HepG2 (cell line): ENCODE results near the gene RPTOR. TPM values are rescaled to one million over a fixed set of nuclear protein-coding genes. Genes with fewer than 3 reads are reported as not detected.

Experiments used
- ATAC-seq: fragments of 200-7000 bp; cut with Tn5 transposase; 3 replicates; pipeline ENCODE4 v1.9.1; 2020; ENCODE audit warnings: mild to moderate bottlenecking, moderate library complexity
- BruUV-seq: library from RNA; stranded (reverse); fragments of 400-500 nt; replicated peaks from 2 replicates; lab custom pipeline; 2021; lab: Mats Ljungman, UMichigan
- CTCF ChIA-PET: fragments of 300-600 bp; formaldehyde crosslinking; extraction: SDS; loops from one replicate; lab custom pipeline; 2021; ENCODE audit warnings: low total read pairs, inconsistent platforms, low intra/inter-chr PET ratio; lab: Yijun Ruan, JAX
- POLR2A ChIA-PET: fragments of 350-600 bp; sonication (Branson Sonifier 250); formaldehyde crosslinking; loops from one replicate; lab custom pipeline; 2020; ENCODE audit warnings: antibody characterized with exemption, inconsistent platforms; lab: Yijun Ruan, JAX
- DNase-seq: peaks from one replicate; pipeline ENCODE4 v3.0.0-alpha.2; 2015; ENCODE audit warnings: low spot score
- FAIRE-seq: peaks from 3 replicates; lab custom pipeline; 2011; peaks lifted over from hg19 to GRCh38; lab: Jason Lieb, UNC
- H2AFZ ChIP-seq: one replicate; pipeline ENCODE4 v1.6.1; 2011; ENCODE audit warnings: low read length, inconsistent platforms
- H3K27ac ChIP-seq: fragments of 300-600 bp; 3 replicates; pipeline ENCODE4 v1.8.0; 2011; ENCODE audit warnings: mixed run types, mild to moderate bottlenecking, mixed read lengths, low read length, inconsistent platforms; ENCODE audit not compliant: insufficient read depth; ENCODE audit errors: extremely low read length
- H3K27me3 ChIP-seq, 2 experiments: fragments of 200-600 bp in 1 of 2; 2 replicates in 1 of 2; 3 replicates in 1 of 2; pipeline versions ENCODE4 v1.6.0 to v1.8.0; 2011; ENCODE audit warnings: low read length in 2 of 2, mild to moderate bottlenecking in 2 of 2, moderate library complexity in 2 of 2, inconsistent platforms in 1 of 2; ENCODE audit not compliant: insufficient read depth in 2 of 2, control insufficient read depth in 1 of 2
- H3K36me3 ChIP-seq, 2 experiments: fragments of 200-600 bp in 1 of 2; replicated peaks in 1 of 2; 2 replicates in 1 of 2; 3 replicates in 1 of 2; pipeline versions ENCODE4 v1.5.1 to v1.8.0; 2011; ENCODE audit warnings: low read length in 2 of 2, inconsistent platforms in 1 of 2; ENCODE audit not compliant: insufficient read depth in 2 of 2, control insufficient read depth in 1 of 2
- H3K4me1 ChIP-seq: 2 replicates; pipeline ENCODE4 v1.5.1; 2012; ENCODE audit warnings: low read length, inconsistent platforms; ENCODE audit not compliant: insufficient read depth
- H3K4me2 ChIP-seq: 2 replicates; pipeline ENCODE4 v1.6.0; 2011; ENCODE audit warnings: low read depth, low read length, inconsistent platforms
- H3K4me3 ChIP-seq, 3 experiments: fragments of 200-600 bp in 1 of 3; sonication (generic), shearing (Covaris generic) in 1 of 3; replicated peaks in 1 of 3; 2 replicates each; pipeline ENCODE4 v1.5.1; 2011 to 2016; ENCODE audit warnings: low read length in 3 of 3, inconsistent platforms in 2 of 3, low read depth in 2 of 3, mild to moderate bottlenecking in 2 of 3, control low read depth in 1 of 3, mixed read lengths in 1 of 3; ENCODE audit not compliant: insufficient read depth in 1 of 3
- H3K79me2 ChIP-seq: one replicate; pipeline ENCODE4 v1.6.1; 2011; ENCODE audit warnings: low read length, inconsistent platforms; ENCODE audit not compliant: insufficient read depth
- H3K9ac ChIP-seq: 2 replicates; pipeline ENCODE4 v1.6.0; 2011; ENCODE audit warnings: mild to moderate bottlenecking, low read depth, low read length, inconsistent platforms; ENCODE audit not compliant: insufficient read depth
- H3K9me3 ChIP-seq: 2 replicates; pipeline ENCODE4 v1.5.1; 2012; ENCODE audit warnings: mild to moderate bottlenecking, low read length
- H4K20me1 ChIP-seq: 2 replicates; pipeline ENCODE4 v1.6.0; 2011; ENCODE audit warnings: inconsistent platforms, mild to moderate bottlenecking, low read length, moderate library complexity; ENCODE audit not compliant: insufficient read depth
- GATAD2A ChIP-seq: IDR thresholded peaks from 2 replicates; pipeline ENCODE4 v1.6.1; 2016
- GZF1 ChIP-seq: sonication (generic); formaldehyde crosslinking; IDR thresholded peaks from 2 replicates; pipeline ENCODE4 v1.5.1; 2020; ENCODE audit warnings: mild to moderate bottlenecking, missing genetic modification reagents
- HDAC2 ChIP-seq: sonication (generic); formaldehyde crosslinking; IDR thresholded peaks from 2 replicates; pipeline ENCODE4 v1.4.0; 2020; ENCODE audit warnings: missing genetic modification reagents
- NAIF1 ChIP-seq: sonication (generic); formaldehyde crosslinking; IDR thresholded peaks from 2 replicates; pipeline ENCODE4 v1.5.0; 2020; ENCODE audit warnings: mild to moderate bottlenecking, missing genetic modification reagents, borderline replicate concordance
- NFIC ChIP-seq: IDR thresholded peaks from 2 replicates; pipeline ENCODE4 v1.6.1; 2012; ENCODE audit warnings: mild to moderate bottlenecking, low read length, inconsistent platforms
- ONECUT2 ChIP-seq: sonication (generic); formaldehyde crosslinking; IDR thresholded peaks from 2 replicates; pipeline ENCODE4 v1.4.0; 2020; ENCODE audit warnings: missing genetic modification reagents
- PRMT3 ChIP-seq: sonication (generic); formaldehyde crosslinking; IDR thresholded peaks from 2 replicates; pipeline ENCODE4 v1.8.1; 2022; ENCODE audit warnings: low read depth, mild to moderate bottlenecking, moderate library complexity, missing genetic modification reagents, borderline replicate concordance
- SALL1 ChIP-seq: sonication (generic); formaldehyde crosslinking; IDR thresholded peaks from 2 replicates; pipeline ENCODE4 v1.8.0; 2022; ENCODE audit warnings: mild to moderate bottlenecking, missing genetic modification reagents
- ZFP41 ChIP-seq: sonication (generic); formaldehyde crosslinking; IDR thresholded peaks from 2 replicates; pipeline ENCODE4 v1.4.0; 2020; ENCODE audit warnings: mild to moderate bottlenecking, missing genetic modification reagents, borderline replicate concordance
- ZNF20 ChIP-seq: sonication (generic); formaldehyde crosslinking; IDR thresholded peaks from 2 replicates; pipeline ENCODE4 v1.4.0; 2020; ENCODE audit warnings: mild to moderate bottlenecking, moderate library complexity, missing genetic modification reagents
- ZNF878 ChIP-seq: sonication (generic); formaldehyde crosslinking; IDR thresholded peaks from 2 replicates; pipeline ENCODE4 v1.8.1; 2023; ENCODE audit warnings: mild to moderate bottlenecking, missing genetic modification reagents, moderate library complexity
- WGBS: methylation state at CpG from one replicate; pipeline ENCODE4 v1.1.6; 2017; ENCODE audit warnings: low lambda C conversion rate; 5-methylcytosine and 5-hydroxymethylcytosine counted together
- in situ Hi-C: cut with HindIII; loops from 2 replicates; pipeline ENCODE4 v1.10.0; 2017; ENCODE audit warnings: low pct_unique_long_range_greater_than_20kb; ENCODE audit not compliant: extremely low pct_ligation_motif_present
- intact Hi-C: fragments of 100-400 bp; cut with micrococcal nuclease; formaldehyde crosslinking; loops from one replicate; pipeline ENCODE4 v1.10.0; 2022; ENCODE audit not compliant: unreplicated experiment
- polyA plus RNA-seq, 8 experiments: library from polyadenylated mRNA; depleted of rRNA in 3 of 8; stranded (reverse) in 7 of 8; unstranded in 1 of 8; fragments of >200 nt; fragmentation: Illumina TruSeq in 4 of 8; extraction: Trizol in 4 of 8; gene quantifications; 2 replicates each; pipeline versions ENCODE4 v1.2.1 to v1.2.3, GENCODE V29; 2011 to 2016; ENCODE audit warnings: low read depth in 4 of 8, missing spikeins in 1 of 8, mixed read lengths in 1 of 8; ENCODE audit not compliant: insufficient read depth in 1 of 8
- total RNA-seq, 5 experiments: library from RNA; depleted of rRNA; stranded (reverse); fragments of >200 nt; fragmentation: Illumina TruSeq; extraction: Trizol; gene quantifications; 2 replicates each; pipeline ENCODE4 v1.2.3, GENCODE V29; 2016; ENCODE audit warnings: low read depth in 1 of 5
- TF ChIP-seq, protein P1 (sequence below): sonication (generic); formaldehyde crosslinking; IDR thresholded peaks from 2 replicates; pipeline ENCODE4 v1.4.0; 2020; ENCODE audit warnings: mild to moderate bottlenecking, missing genetic modification reagents, borderline replicate concordance

RPTOR gene
- total and polyA plus RNA-seq, 2 of the 13 experiments (the other 11 are each of a cell fraction or from before 2014, with no cell fraction given): 6.6 to 25.3 TPM

GRCh38 chr17:80920441-80920840 lies 375.8 kb downstream of the RPTOR start:
- Histone ChIP-seq H3K27ac (no peak overlapping the region), H3K9me3 (no peaks in the 10 kb centered on the region), H3K4me2 (no peak overlapping the region), H2AFZ (no peak overlapping the region), H3K36me3 (peaks cover 34 to 47% of the 10 kb centered on the region in 2 experiments; a peak in 4 of 5 replicates), H3K79me2 (no peaks in the 10 kb centered on the region), H3K4me3 (no peak overlapping the region), H3K9ac (no peak overlapping the region), H3K4me1 (peaks cover 10% of the 10 kb centered on the region), H3K27me3 (no peaks in the 10 kb centered on the region), H4K20me1 (peaks cover 3% of the 10 kb centered on the region; the same call in 1 of the 2 replicates)
- in situ Hi-C loops (no loop called here), intact Hi-C loops (no loop called here)
- WGBS: 90% methylated on average over 11 of the region's 18 CpGs
- FAIRE-seq (no peak), ATAC-seq (no peak), DNase-seq (no peak)
- BruUV-seq: no TSS peak
- POLR2A ChIA-PET: no interaction called here
- TF ChIP-seq ZNF20 (CRISPR knock-in tag) (no peak), NAIF1 (CRISPR knock-in tag) (no peak), PRMT3 (no peak), GATAD2A (CRISPR knock-in tag) (no peak), ZNF878 (CRISPR knock-in tag) (no peak), ONECUT2 (CRISPR knock-in tag) (no peak), GZF1 (CRISPR knock-in tag) (no peak), SALL1 (CRISPR knock-in tag) (no peak), NFIC (no peak), HDAC2 (CRISPR knock-in tag) (no peak), ZFP41 (CRISPR knock-in tag) (no peak)
- TF ChIP-seq, protein P1, sequence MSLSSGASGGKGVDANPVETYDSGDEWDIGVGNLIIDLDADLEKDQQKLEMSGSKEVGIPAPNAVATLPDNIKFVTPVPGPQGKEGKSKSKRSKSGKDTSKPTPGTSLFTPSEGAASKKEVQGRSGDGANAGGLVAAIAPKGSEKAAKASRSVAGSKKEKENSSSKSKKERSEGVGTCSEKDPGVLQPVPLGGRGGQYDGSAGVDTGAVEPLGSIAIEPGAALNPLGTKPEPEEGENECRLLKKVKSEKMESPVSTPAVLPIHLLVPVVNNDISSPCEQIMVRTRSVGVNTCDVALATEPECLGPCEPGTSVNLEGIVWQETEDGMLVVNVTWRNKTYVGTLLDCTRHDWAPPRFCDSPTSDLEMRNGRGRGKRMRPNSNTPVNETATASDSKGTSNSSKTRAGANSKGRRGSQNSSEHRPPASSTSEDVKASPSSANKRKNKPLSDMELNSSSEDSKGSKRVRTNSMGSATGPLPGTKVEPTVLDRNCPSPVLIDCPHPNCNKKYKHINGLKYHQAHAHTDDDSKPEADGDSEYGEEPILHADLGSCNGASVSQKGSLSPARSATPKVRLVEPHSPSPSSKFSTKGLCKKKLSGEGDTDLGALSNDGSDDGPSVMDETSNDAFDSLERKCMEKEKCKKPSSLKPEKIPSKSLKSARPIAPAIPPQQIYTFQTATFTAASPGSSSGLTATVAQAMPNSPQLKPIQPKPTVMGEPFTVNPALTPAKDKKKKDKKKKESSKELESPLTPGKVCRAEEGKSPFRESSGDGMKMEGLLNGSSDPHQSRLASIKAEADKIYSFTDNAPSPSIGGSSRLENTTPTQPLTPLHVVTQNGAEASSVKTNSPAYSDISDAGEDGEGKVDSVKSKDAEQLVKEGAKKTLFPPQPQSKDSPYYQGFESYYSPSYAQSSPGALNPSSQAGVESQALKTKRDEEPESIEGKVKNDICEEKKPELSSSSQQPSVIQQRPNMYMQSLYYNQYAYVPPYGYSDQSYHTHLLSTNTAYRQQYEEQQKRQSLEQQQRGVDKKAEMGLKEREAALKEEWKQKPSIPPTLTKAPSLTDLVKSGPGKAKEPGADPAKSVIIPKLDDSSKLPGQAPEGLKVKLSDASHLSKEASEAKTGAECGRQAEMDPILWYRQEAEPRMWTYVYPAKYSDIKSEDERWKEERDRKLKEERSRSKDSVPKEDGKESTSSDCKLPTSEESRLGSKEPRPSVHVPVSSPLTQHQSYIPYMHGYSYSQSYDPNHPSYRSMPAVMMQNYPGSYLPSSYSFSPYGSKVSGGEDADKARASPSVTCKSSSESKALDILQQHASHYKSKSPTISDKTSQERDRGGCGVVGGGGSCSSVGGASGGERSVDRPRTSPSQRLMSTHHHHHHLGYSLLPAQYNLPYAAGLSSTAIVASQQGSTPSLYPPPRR (CRISPR knock-in tag): no peak
- CTCF ChIA-PET: no interaction called here
